H1 (cell line): ENCODE results near the gene ZNF526.

Experiments
- ATF3 ChIP-seq: IDR thresholded peaks from 2 replicates; pipeline ENCODE4 v1.6.1; 2011; ENCODE audit warnings: low read depth, mild to moderate bottlenecking, low read length; ENCODE audit not compliant: insufficient read depth
- CEBPB ChIP-seq: IDR thresholded peaks from 2 replicates; pipeline ENCODE4 v1.6.1; 2012; ENCODE audit warnings: low read depth, low read length
- CTCF ChIP-seq, 3 experiments: IDR thresholded peaks; 1 replicate in 2 of 3; 2 replicates in 1 of 3; pipeline versions ENCODE4 v1.5.1 to v1.6.1; 2011; ENCODE audit warnings: low read length in 3 of 3, mild to moderate bottlenecking in 3 of 3, inconsistent platforms in 2 of 3, low read depth in 1 of 3, moderate library complexity in 1 of 3; ENCODE audit not compliant: insufficient read depth in 1 of 3; ENCODE audit errors: control extremely low read depth in 1 of 3
- MAFK ChIP-seq: IDR thresholded peaks from 2 replicates; pipeline ENCODE4 v1.6.1; 2012; ENCODE audit warnings: low read depth, mild to moderate bottlenecking, improper control_type of control experiment, low read length
- TF ChIP-seq, protein P1 (sequence below): IDR thresholded peaks from 2 replicates; pipeline ENCODE4 v1.6.1; 2012; ENCODE audit warnings: inconsistent platforms

- TF ChIP-seq CTCF (IDR thresholded peaks at IDR 0.05; ENCODE audit: control extremely low read depth in 1 of 3, insufficient read depth in 1 of 3, low read depth in 1 of 3, low read length in 3 of 3) (no peak), ATF3 (no peak), CEBPB (no peak), MAFK (no peak)
- TF ChIP-seq, protein P1, sequence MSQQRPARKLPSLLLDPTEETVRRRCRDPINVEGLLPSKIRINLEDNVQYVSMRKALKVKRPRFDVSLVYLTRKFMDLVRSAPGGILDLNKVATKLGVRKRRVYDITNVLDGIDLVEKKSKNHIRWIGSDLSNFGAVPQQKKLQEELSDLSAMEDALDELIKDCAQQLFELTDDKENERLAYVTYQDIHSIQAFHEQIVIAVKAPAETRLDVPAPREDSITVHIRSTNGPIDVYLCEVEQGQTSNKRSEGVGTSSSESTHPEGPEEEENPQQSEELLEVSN, result no peak
These were observed 32.5 kb downstream of the ZNF526 start for GRCh38 chr19:42252365-42253244.
